IPS-18a (cell line): Measurements from ENCODE around the gene FAM47A.

Source experiments
- H3K27ac ChIP-seq: one replicate; pipeline ENCODE4 v1.5.1; 2013; ENCODE audit warnings: low read length
- H3K27me3 ChIP-seq: one replicate; pipeline ENCODE4 v1.6.1; 2013; ENCODE audit warnings: mild to moderate bottlenecking, low read length; ENCODE audit not compliant: control insufficient read depth, insufficient read depth
- H3K36me3 ChIP-seq: one replicate; pipeline ENCODE4 v1.6.1; 2013; ENCODE audit warnings: low read depth, low read length; ENCODE audit not compliant: control insufficient read depth
- H3K4me1 ChIP-seq: one replicate; pipeline ENCODE4 v1.6.1; 2013; ENCODE audit warnings: low read depth, low read length; ENCODE audit not compliant: control insufficient read depth
- H3K4me3 ChIP-seq: one replicate; pipeline ENCODE4 v1.5.1; 2013; ENCODE audit warnings: low read length
- H3K9ac ChIP-seq: one replicate; pipeline ENCODE4 v1.6.1; 2013; ENCODE audit warnings: mild to moderate bottlenecking, low read length, moderate library complexity
- H3K9me3 ChIP-seq: one replicate; pipeline ENCODE4 v1.6.1; 2013; ENCODE audit warnings: low read depth, low read length; ENCODE audit not compliant: control insufficient read depth

The FAM47A gene

DNA sequence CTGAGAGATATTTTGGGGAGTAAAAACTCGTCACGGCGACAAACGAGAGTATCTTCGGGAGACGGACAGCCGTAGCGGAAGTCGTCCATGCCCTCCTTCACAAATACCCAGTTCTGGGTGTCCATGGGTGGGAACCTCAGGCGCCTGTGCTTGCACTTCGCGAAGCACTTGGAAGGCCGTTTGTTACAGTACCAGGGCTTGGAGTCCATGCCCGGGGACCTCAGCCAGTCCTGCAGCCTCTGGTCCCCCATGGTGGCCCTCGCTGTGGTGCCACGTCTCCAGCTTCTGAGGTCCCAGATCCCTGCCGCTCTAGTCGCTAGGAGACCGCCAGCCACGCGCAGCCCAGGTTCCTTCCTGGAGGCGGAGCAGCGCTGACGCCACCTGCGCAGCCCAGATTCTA, at the start of gene FAM47A:
FAM47A (minus strand) TSS at position 287 of the 400 bp plus-strand sequence; CDS start at position 251, 36 bp downstream.
- H3K36me3 ChIP-seq: no peaks in the 10 kb centered on the region
- no peak within 1 kb of the TSS for H3K9ac ChIP-seq
- no peak within 1 kb of the TSS for H3K27ac ChIP-seq
- H3K9me3 ChIP-seq: peaks cover 7% of the 10 kb centered on the region
- H3K4me1 ChIP-seq: no peaks in the 10 kb centered on the region
- H3K27me3 ChIP-seq: no peaks in the 10 kb centered on the region
- no peak within 1 kb of the TSS for H3K4me3 ChIP-seq

- H3K27ac ChIP-seq: no peak overlapping the region
- no peaks in the 10 kb centered on the region for H3K4me1 ChIP-seq
- no peaks in the 10 kb centered on the region for H3K36me3 ChIP-seq
- H3K27me3 ChIP-seq: no peaks in the 10 kb centered on the region
- H3K4me3 ChIP-seq: no peak overlapping the region
- no peak overlapping the region for H3K9ac ChIP-seq
- H3K9me3 ChIP-seq: peaks cover 4% of the 10 kb centered on the region
Measured at GRCh38 chrX:34147345-34147744, 15.2 kb upstream of the FAM47A start.

DNA sequence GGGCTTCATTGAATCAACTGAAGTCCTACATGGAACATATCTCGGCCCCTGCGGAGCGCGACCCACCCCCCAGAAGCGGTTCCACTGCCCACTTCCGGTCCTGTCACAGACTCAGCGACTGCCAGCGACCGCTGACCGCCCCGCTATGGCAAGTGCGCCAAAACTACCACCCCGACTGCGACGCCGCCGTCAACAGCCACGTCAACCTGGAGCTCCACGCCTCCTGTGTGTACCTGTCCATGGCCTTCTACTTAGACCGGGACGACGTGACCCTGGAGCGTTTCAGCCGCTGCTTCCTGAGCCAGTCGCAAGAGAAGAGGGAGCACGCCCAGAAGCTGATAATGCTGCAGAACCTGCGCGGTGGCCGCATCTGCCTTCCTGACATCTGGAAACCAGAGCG, 14.8 kb upstream of the FAM47A start:
- H3K9ac ChIP-seq: no peak overlapping the region
- H3K4me3 ChIP-seq: no peak overlapping the region
- no peak overlapping the region for H3K27ac ChIP-seq
- peaks cover 3% of the 10 kb centered on the region for H3K9me3 ChIP-seq
- H3K4me1 ChIP-seq: no peaks in the 10 kb centered on the region
- no peaks in the 10 kb centered on the region for H3K27me3 ChIP-seq
- H3K36me3 ChIP-seq: no peaks in the 10 kb centered on the region

GRCh38 chrX:34144246-34144645, 12.1 kb upstream of the FAM47A start:
- no peaks in the 10 kb centered on the region for H3K36me3 ChIP-seq
- no peak overlapping the region for H3K4me3 ChIP-seq
- no peaks in the 10 kb centered on the region for H3K27me3 ChIP-seq
- no peaks in the 10 kb centered on the region for H3K4me1 ChIP-seq
- H3K9ac ChIP-seq: no peak overlapping the region
- peaks cover 6% of the 10 kb centered on the region for H3K9me3 ChIP-seq
- no peak overlapping the region for H3K27ac ChIP-seq

GRCh38 chrX:34140816-34141215, 8.7 kb upstream of the FAM47A start:
- Histone ChIP-seq H3K4me3 (no peak overlapping the region), H3K36me3 (no peaks in the 10 kb centered on the region), H3K4me1 (no peaks in the 10 kb centered on the region), H3K27ac (no peak overlapping the region), H3K9ac (no peak overlapping the region), H3K9me3 (peaks cover 6% of the 10 kb centered on the region), H3K27me3 (no peaks in the 10 kb centered on the region)

- Histone ChIP-seq H3K4me3 (no peak overlapping the region), H3K4me1 (no peaks in the 10 kb centered on the region), H3K9me3 (peaks cover 10% of the 10 kb centered on the region), H3K36me3 (no peaks in the 10 kb centered on the region), H3K27ac (no peak overlapping the region), H3K27me3 (no peaks in the 10 kb centered on the region), H3K9ac (no peak overlapping the region)
Measured at GRCh38 chrX:34130980-34131744, 952 bp downstream of the FAM47A start.

DNA sequence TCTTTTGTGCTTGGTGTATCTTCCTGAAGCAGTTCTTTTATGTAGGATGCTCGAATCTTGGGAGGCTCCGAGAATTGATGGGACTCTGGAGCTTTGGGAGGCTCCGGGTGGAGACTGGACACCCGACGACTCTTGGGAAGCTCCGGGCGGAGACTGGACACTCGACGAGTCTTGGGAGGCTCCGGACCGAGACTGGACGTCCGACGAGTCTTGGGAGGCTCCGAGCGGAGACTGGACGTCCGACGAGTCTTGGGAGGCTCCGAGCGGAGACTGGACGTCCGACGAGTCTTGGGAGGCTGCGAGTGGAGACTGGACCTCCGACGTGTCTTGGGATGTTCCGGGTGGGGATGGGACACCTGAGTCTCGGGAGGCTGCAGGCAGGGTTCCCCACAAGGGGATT, 1.6 kb downstream of the FAM47A start:
- Histone ChIP-seq H3K9ac (no peak overlapping the region), H3K9me3 (peaks cover 10% of the 10 kb centered on the region), H3K27me3 (no peaks in the 10 kb centered on the region), H3K27ac (no peak overlapping the region), H3K4me3 (no peak overlapping the region), H3K36me3 (no peaks in the 10 kb centered on the region), H3K4me1 (no peaks in the 10 kb centered on the region)

GRCh38 chrX:34126011-34126410, 6.1 kb downstream of the FAM47A start:
- Histone ChIP-seq H3K36me3 (no peaks in the 10 kb centered on the region), H3K27ac (no peak overlapping the region), H3K9me3 (peaks cover 17% of the 10 kb centered on the region), H3K4me3 (no peak overlapping the region), H3K9ac (no peak overlapping the region), H3K27me3 (no peaks in the 10 kb centered on the region), H3K4me1 (no peaks in the 10 kb centered on the region)

DNA sequence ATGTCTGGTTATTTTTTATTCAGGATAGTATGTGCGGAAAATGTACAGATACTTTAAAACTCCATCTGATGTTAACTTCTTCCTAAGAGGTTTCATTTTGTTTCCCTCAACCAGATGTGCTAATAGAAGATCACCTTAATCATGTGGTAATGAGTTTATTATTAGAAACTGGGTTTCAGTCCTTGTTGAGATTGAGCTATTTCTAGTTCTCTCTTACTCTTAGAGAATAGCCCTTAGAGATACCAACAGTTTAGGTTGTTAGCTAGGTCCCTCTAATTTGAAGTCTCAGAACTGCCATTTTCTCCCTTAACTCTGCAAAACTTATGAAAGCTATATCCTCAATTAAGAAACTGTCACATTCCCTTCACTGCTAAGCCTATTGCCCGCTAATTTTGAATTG, 13.0 kb downstream of the FAM47A start:
- no peaks in the 10 kb centered on the region for H3K4me1 ChIP-seq
- no peak overlapping the region for H3K9ac ChIP-seq
- no peaks in the 10 kb centered on the region for H3K36me3 ChIP-seq
- H3K9me3 ChIP-seq: peaks cover 7% of the 10 kb centered on the region
- H3K27ac ChIP-seq: no peak overlapping the region
- no peaks in the 10 kb centered on the region for H3K27me3 ChIP-seq
- no peak overlapping the region for H3K4me3 ChIP-seq

DNA sequence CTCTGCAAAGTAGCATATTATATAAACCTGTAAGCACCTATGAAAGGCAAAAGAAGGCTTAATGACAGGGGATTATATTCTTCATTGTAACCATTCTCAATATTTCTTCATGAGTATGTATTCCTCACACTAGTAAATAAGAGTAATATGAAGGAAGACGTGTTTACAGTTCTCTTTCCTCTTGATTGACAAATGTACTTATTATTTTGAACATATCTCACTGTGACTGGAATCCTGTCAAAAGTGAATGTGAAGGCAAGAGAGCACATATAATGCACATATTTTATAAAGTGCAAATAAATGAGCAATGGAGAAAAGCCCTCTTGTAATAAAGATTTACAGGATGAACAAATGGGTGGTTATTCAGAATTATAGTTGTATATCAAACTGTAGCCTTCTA, 19.7 kb downstream of the FAM47A start:
- Histone ChIP-seq H3K36me3 (no peaks in the 10 kb centered on the region), H3K9ac (no peak overlapping the region), H3K27me3 (no peaks in the 10 kb centered on the region), H3K4me1 (no peaks in the 10 kb centered on the region), H3K9me3 (peaks cover 19% of the 10 kb centered on the region), H3K27ac (no peak overlapping the region), H3K4me3 (no peak overlapping the region)
